ENCODE results near the gene C15orf40. TPM values are rescaled to one million over a fixed set of nuclear protein-coding genes. Genes with fewer than 3 reads are reported as not detected.
A peak's percentile ranks its signal among the peaks of the same experiment; 100 is the strongest.

The C15orf40 gene
- total and polyA plus RNA-seq, 9 of the 15 experiments (the other 6 are each of a cell fraction or from before 2014, with no cell fraction given), result 15.9 to 52.0 (median 27.0) TPM

- TF ChIP-seq PATZ1 (CRISPR knock-in tag; IDR thresholded peaks at IDR 0.05; ENCODE audit: borderline replicate concordance) (no peak), PHTF2 (CRISPR knock-in tag; IDR thresholded peaks at IDR 0.05) (no peak), ZFX (CRISPR knock-in tag; IDR thresholded peaks at IDR 0.05) (peak; percentile 83), EHMT2 (IDR thresholded peaks at IDR 0.05) (no peak), ELF1 (tag; IDR thresholded peaks at IDR 0.05) (peak; percentile 88), ZKSCAN1 (IDR thresholded peaks at IDR 0.05; ENCODE audit: low read depth, low read length) (0 out of 2 replicates have a peak, but pooled peaks have one; percentile 11), PCBP1 (IDR thresholded peaks at IDR 0.05; ENCODE audit: low read depth, low read length, poor library complexity, severe bottlenecking) (no peak), ATF7 (IDR thresholded peaks at IDR 0.05) (peak; percentile 80), FOXK2 (conservative IDR thresholded peaks at IDR 0.05 in 1 of 2, IDR thresholded peaks at IDR 0.05 in 1 of 2; ENCODE audit: low read depth in 2 of 2) (0 out of 4 replicates have a peak, but pooled peaks of 1 of the 2 experiments have one; percentile 35), KHSRP (IDR thresholded peaks at IDR 0.05) (no peak), GATAD2A (IDR thresholded peaks at IDR 0.05) (peak; percentile 30; the same call in 1 of the 2 replicates), ZNF175 (CRISPR knock-in tag; IDR thresholded peaks at IDR 0.05; ENCODE audit: low read depth) (no peak), EP300 (IDR thresholded peaks at IDR 0.05; ENCODE audit: low read length) (0 out of 2 replicates have a peak, but pooled peaks have one; percentile 18), ZNF408 (CRISPR knock-in tag; IDR thresholded peaks at IDR 0.05; ENCODE audit: low read depth) (no peak), BHLHE40 (IDR thresholded peaks at IDR 0.05; ENCODE audit: low read length) (peak; percentile 62), POLR3A (IDR thresholded peaks at IDR 0.05; ENCODE audit: borderline replicate concordance, extremely low read depth, insufficient read depth, insufficient read length) (no peak), ZNF121 (CRISPR knock-in tag; conservative IDR thresholded peaks at IDR 0.05) (peak; percentile 9; the same call in 1 of the 2 replicates), POLR2AphosphoS2 (IDR thresholded peaks at IDR 0.05; ENCODE audit: low read length) (no peak), CHCHD3 (CRISPR knock-in tag; IDR thresholded peaks at IDR 0.05) (no peak; the same call in 1 of the 2 replicates), ZKSCAN3 (CRISPR knock-in tag; IDR thresholded peaks at IDR 0.05) (no peak), CBX3 (IDR thresholded peaks at IDR 0.05; ENCODE audit: borderline replicate concordance in 1 of 2, low read length in 2 of 2) (peak in 1 of 2 experiments; percentile 70; a peak in 2 of 3 replicates), MAZ (CRISPR knock-in tag; conservative IDR thresholded peaks at IDR 0.05 in 1 of 2, IDR thresholded peaks at IDR 0.05 in 1 of 2) (peak; percentile 19 to 79; a peak in 2 of 4 replicates), E2F1 (CRISPR knock-in tag; IDR thresholded peaks at IDR 0.05) (no peak), ETV6 (IDR thresholded peaks at IDR 0.05; ENCODE audit: borderline replicate concordance in 1 of 2, low read depth in 2 of 2, low read length in 1 of 2) (no peak), ETV6 (CRISPR knock-in tag; IDR thresholded peaks at IDR 0.05; ENCODE audit: borderline replicate concordance) (peak; percentile 75; the same call in 1 of the 2 replicates), KDM5B (IDR thresholded peaks at IDR 0.05; ENCODE audit: insufficient replicate concordance, low read depth, low read length) (peak; percentile 56), ZNF316 (IDR thresholded peaks at IDR 0.05) (no peak)
Measured at GRCh38 chr15:83011271-83012075, at the start of gene C15orf40 (continued).

Measured in K562 (cell line).